Measurements from ENCODE around the gene SPAG9. TPM values are rescaled to one million over a fixed set of nuclear protein-coding genes. Genes with fewer than 3 reads are reported as not detected.
A peak's percentile ranks its signal among the peaks of the same experiment; 100 is the strongest.

The SPAG9 gene
- total RNA-seq, 1 experiment from 2014 or later = 78.5 TPM

DNA sequence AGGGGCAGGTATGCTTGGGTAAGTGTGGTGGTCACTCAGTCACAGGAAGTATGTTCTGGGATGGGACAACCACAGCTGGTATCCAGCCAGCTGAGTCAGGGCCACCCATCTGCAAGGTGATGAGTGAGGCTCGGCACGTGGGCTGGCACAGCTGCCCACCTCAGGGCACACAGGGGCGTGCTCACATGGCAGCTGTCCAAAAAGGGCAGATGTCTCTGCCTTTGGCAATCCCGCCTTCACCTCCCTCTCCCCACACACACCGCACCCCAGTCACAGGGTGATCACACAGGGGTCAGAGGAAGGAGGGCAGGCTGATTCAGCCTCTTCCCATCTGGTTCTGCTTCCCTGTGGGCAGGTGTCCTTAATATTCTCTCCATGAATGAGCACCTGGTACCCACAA, 168.7 kb downstream of the SPAG9 start:
- ChIA-PET POLR2A (interaction anchor here (0.7 to 12.7 kb wide), 16 partner anchors 17 to 406 kb away, joined by 3 to 473 read pairs (median 4); partner anchors contain the start of genes NME1, SPAG9 and TOB1), CTCF (interaction anchor here (0.7 to 12.2 kb wide), 10 partner anchors 13 to 481 kb away, joined by 3 to 429 read pairs (median 6); partner anchors contain the start of gene TOB1)
- intact Hi-C loops (cut with micrococcal nuclease) = loop anchor here (5.0 to 10.0 kb wide), 2 partner anchors 200 to 407 kb away; partner anchors contain the start of genes NME1 and SPATA20
- Mint-ChIP-seq H3K9me3 (ENCODE audit: unreplicated experiment) (no peaks in the 10 kb centered on the region), H3K27ac (ENCODE audit: low read depth, unreplicated experiment) (peak overlapping the region; percentile 89), H3K27me3 (ENCODE audit: insufficient read depth, unreplicated experiment) (no peaks in the 10 kb centered on the region), H3K4me3 (ENCODE audit: unreplicated experiment) (peak overlapping the region; percentile 22), H3K4me1 (ENCODE audit: insufficient read depth, unreplicated experiment) (peaks cover 47% of the 10 kb centered on the region), H3K36me3 (ENCODE audit: insufficient read depth, unreplicated experiment) (peaks cover 12% of the 10 kb centered on the region)
- DNase-seq (ENCODE audit: unreplicated experiment) = peak; percentile 92
- TF ChIP-seq CTCF (IDR thresholded peaks at IDR 0.05; ENCODE audit: unreplicated experiment) = no peak
- BruUV-seq (replicated peaks) = no TSS peak

DNA sequence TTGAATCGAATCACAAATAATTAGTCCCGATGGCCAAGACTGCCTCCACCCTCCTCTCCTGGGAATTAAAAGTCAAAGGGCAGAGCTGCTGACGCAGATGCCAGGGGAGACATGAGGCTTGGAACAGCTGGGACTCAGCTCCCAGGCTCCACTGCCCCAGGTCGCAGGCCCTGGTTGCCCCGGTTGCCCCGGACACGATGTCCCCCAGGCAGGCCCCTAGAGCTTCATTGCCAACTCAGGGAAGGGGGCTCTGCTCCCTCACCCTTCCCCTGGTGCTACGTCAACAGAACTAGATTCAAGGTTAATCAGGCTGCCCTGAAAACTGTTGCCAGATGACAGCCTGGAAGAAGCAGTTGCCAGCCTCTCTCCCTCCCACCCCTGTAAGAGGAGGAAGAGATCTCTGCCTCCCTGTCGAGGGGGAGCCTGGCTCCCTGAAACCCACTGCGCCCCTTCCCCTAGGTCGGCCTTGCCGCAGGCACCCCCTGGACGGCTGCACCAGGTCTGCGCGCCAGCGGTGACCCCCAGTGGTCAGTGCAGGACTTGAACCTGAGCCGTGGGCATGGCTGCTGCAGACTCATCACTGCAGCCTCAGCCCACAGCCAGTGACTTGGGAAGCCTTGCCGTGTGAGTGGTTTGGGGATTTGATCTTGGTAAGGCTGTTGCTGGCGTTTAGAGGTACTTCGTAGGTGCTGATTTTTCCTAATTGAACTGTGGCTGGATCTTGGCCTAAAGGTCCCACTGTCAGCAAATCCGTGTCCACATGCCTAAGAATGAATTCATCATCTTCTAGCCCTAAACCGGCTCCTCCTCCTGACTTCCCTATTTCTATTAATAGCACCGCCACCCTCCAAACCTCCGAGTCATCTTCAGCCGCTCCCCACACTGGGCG, 170.4 kb downstream of the SPAG9 start:
- H3K36me3 Mint-ChIP-seq (ENCODE audit: insufficient read depth, unreplicated experiment) = peaks cover 12% of the 10 kb centered on the region
- H3K27ac Mint-ChIP-seq (ENCODE audit: low read depth, unreplicated experiment) = peak overlapping the region; percentile 67
- intact Hi-C loops (cut with micrococcal nuclease) = loop anchor here (1.0 to 10.0 kb wide), 5 partner anchors 87 to 405 kb away; partner anchors contain the start of genes NME1 and SPATA20
- H3K4me1 Mint-ChIP-seq (ENCODE audit: insufficient read depth, unreplicated experiment) = peaks cover 49% of the 10 kb centered on the region
- H3K4me3 Mint-ChIP-seq (ENCODE audit: unreplicated experiment) = peak overlapping the region; percentile 42
- peak; percentile 92 for DNase-seq (ENCODE audit: unreplicated experiment)
- no peaks in the 10 kb centered on the region for H3K9me3 Mint-ChIP-seq (ENCODE audit: unreplicated experiment)
- CTCF ChIA-PET = interaction anchor here (0.6 to 12.2 kb wide), 23 partner anchors 7 to 189 kb away, joined by 3 to 429 read pairs (median 6); partner anchors contain the start of gene TOB1
- POLR2A ChIA-PET = interaction anchor here (0.7 to 12.7 kb wide), 13 partner anchors 11 to 203 kb away, joined by 3 to 473 read pairs (median 6); partner anchors contain the start of genes NME1 and TOB1
- no TSS peak for BruUV-seq (replicated peaks)
- no peaks in the 10 kb centered on the region for H3K27me3 Mint-ChIP-seq (ENCODE audit: insufficient read depth, unreplicated experiment)
- TF ChIP-seq CTCF (IDR thresholded peaks at IDR 0.05; ENCODE audit: unreplicated experiment) = peak; percentile 89

GRCh38 chr17:50949128-50949988, 171.3 kb downstream of the SPAG9 start:
- ChIA-PET CTCF (interaction anchor here (0.6 to 12.2 kb wide), 22 partner anchors 8 to 188 kb away, joined by 3 to 429 read pairs (median 6); partner anchors contain the start of gene TOB1), POLR2A (interaction anchor here (0.7 to 12.7 kb wide), 12 partner anchors 10 to 204 kb away, joined by 3 to 473 read pairs (median 4); partner anchors contain the start of genes NME1 and TOB1)
- peaks cover 41% of the 10 kb centered on the region for H3K4me1 Mint-ChIP-seq (ENCODE audit: insufficient read depth, unreplicated experiment)
- TF ChIP-seq CTCF (IDR thresholded peaks at IDR 0.05; ENCODE audit: unreplicated experiment) = no peak
- no TSS peak for BruUV-seq (replicated peaks)
- intact Hi-C loops (cut with micrococcal nuclease) = no loop called here
- no peak for DNase-seq (ENCODE audit: unreplicated experiment)
- H3K27ac Mint-ChIP-seq (ENCODE audit: low read depth, unreplicated experiment) = peak overlapping the region; percentile 67
- H3K27me3 Mint-ChIP-seq (ENCODE audit: insufficient read depth, unreplicated experiment) = no peaks in the 10 kb centered on the region
- H3K36me3 Mint-ChIP-seq (ENCODE audit: insufficient read depth, unreplicated experiment) = peaks cover 7% of the 10 kb centered on the region
- no peaks in the 10 kb centered on the region for H3K9me3 Mint-ChIP-seq (ENCODE audit: unreplicated experiment)
- no peak overlapping the region for H3K4me3 Mint-ChIP-seq (ENCODE audit: unreplicated experiment)
